HCT116 (cell line): ENCODE measurements around the gene HBG1.

Source experiments
- POLR2A ChIP-seq: IDR thresholded peaks from 2 replicates; pipeline ENCODE4 v1.7.0; 2011; ENCODE audit warnings: borderline replicate concordance; ENCODE audit not compliant: insufficient read depth, insufficient read length; ENCODE audit errors: extremely low read depth
- POLR2AphosphoS5 ChIP-seq: IDR thresholded peaks from 2 replicates; pipeline ENCODE4 v1.6.1; 2011; ENCODE audit warnings: mild to moderate bottlenecking, low read depth, low read length, moderate library complexity
- SP1 ChIP-seq: IDR thresholded peaks from 2 replicates; pipeline ENCODE4 v1.6.1; 2012; ENCODE audit warnings: low read depth
- TF ChIP-seq, protein P1 (sequence below), 3 experiments: fragments of 200-600 bp in 1 of 3; sonication (generic) in 1 of 3; IDR thresholded peaks in 2 of 3; conservative IDR thresholded peaks in 1 of 3; 2 replicates each; pipeline ENCODE4 v1.5.1; 2012 to 2017; ENCODE audit warnings: low read depth in 2 of 3, low read length in 2 of 3, antibody characterized with exemption in 1 of 3, borderline replicate concordance in 1 of 3, control low read depth in 1 of 3, mild to moderate bottlenecking in 1 of 3, mixed read lengths in 1 of 3, mixed run types in 1 of 3, moderate library complexity in 1 of 3; ENCODE audit not compliant: insufficient read depth in 1 of 3

DNA sequence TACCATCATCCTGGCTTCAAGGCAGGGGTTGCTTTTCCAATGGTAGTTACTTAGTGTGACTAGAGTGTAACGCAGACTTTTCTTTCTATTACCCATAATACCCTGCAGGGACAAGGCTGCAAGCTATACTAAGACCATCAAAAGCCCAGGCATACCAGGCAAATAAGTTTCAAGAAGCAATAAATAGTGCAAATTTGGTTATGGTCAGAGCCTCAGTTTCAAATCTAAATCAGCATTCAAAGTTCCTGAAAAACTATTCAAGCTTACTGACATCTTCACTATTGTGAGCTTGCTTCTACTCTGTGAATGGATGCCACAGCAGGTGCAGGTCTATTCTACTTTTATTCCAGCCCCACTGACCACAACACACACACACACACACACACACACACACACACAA, 20.3 kb downstream of the HBG1 start:
- no peak for TF ChIP-seq POLR2A
- TF ChIP-seq, protein P1, sequence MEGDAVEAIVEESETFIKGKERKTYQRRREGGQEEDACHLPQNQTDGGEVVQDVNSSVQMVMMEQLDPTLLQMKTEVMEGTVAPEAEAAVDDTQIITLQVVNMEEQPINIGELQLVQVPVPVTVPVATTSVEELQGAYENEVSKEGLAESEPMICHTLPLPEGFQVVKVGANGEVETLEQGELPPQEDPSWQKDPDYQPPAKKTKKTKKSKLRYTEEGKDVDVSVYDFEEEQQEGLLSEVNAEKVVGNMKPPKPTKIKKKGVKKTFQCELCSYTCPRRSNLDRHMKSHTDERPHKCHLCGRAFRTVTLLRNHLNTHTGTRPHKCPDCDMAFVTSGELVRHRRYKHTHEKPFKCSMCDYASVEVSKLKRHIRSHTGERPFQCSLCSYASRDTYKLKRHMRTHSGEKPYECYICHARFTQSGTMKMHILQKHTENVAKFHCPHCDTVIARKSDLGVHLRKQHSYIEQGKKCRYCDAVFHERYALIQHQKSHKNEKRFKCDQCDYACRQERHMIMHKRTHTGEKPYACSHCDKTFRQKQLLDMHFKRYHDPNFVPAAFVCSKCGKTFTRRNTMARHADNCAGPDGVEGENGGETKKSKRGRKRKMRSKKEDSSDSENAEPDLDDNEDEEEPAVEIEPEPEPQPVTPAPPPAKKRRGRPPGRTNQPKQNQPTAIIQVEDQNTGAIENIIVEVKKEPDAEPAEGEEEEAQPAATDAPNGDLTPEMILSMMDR (IDR thresholded peaks at IDR 0.05 in 2 of 3, conservative IDR thresholded peaks at IDR 0.05 in 1 of 3; ENCODE audit: borderline replicate concordance in 1 of 3, insufficient read depth in 1 of 3, low read depth in 2 of 3, low read length in 2 of 3), result no peak
- TF ChIP-seq POLR2AphosphoS5, result no peak
- no peak for TF ChIP-seq SP1
